ENCODE results near the gene HIVEP1.

Gene HIVEP1

DNA sequence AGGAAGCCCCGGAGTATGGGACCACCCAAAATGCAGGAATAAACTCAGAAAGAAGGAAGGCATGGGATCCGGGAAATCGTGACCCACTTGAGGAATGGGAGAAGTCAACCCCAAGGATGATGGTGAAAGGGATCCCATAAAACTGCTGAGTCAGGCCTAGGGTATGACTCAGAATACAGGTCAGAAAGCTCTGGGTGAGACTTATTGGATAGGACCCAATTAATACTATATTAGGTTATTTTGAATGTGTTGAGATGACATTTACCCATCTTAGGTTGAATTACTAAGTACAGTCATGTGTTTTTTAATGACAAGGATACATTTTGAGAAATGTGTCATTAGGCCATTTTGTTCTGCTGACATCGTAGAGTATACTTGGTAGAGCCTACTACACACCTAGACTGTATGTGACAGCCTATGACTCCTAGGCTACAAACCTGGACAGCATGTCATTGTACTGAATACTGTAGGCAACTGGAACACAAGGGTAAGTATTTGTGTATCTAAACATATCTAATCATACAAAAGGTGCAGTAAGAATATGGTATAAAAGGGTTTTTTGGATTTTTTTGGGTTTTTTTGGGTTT lies 17.1 kb upstream of the HIVEP1 start:
- no peak for DNase-seq

DNA sequence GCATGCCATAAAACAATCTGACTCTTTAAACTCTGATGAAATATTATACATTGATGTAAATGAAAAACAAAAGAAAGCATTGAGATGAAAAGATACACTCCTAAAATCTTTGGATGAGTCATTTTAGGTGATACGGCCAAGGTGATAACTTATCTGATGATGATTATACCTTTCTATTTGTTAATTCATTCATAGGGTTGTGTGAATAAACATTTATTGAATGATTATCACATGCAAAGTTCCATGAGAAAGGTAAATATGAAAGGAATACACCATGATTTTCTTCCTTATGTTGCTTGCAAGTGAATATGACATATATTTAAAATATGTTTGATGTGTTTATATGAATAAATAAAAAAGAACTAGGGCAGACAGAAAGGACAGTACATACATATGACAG lies 15.4 kb upstream of the HIVEP1 start:
- DNase-seq = no peak

- DNase-seq = no peak
Measured at GRCh38 chr6:11999246-11999645, 12.9 kb upstream of the HIVEP1 start.

GRCh38 chr6:12000174-12000573 lies 11.9 kb upstream of the HIVEP1 start:
- DNase-seq = no peak

DNA sequence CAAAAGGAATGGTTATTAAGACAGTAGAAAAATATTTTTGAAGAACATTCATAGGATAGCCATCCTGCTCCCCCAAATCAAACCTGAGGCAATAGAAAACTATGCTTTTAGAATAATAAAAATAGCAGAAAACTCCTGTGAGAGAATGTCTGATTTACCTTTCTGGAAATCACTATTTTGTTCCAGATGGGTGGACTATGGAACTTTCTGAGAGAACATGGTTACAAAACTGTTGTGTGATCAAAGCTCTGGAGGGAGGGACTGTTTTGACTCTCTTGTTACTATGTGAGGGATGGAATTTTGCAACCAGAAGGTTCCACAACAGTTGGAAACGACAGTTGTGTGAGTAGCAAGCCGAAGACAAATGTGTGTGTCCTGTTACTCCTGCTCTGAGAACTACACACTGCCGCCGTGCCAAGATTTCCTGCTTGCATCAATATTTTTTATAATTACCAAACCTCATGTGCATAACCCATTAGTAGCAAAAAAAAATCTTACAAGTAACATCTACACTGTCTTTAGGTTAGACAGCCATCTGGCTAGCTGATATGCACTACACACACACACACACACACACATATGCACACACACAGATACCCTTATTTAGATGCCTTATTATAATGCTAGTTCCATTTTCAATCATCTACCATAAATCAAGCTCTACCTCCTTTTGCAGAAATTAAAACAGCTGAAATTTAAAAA lies 11.0 kb upstream of the HIVEP1 start:
- DNase-seq = no peak

DNA sequence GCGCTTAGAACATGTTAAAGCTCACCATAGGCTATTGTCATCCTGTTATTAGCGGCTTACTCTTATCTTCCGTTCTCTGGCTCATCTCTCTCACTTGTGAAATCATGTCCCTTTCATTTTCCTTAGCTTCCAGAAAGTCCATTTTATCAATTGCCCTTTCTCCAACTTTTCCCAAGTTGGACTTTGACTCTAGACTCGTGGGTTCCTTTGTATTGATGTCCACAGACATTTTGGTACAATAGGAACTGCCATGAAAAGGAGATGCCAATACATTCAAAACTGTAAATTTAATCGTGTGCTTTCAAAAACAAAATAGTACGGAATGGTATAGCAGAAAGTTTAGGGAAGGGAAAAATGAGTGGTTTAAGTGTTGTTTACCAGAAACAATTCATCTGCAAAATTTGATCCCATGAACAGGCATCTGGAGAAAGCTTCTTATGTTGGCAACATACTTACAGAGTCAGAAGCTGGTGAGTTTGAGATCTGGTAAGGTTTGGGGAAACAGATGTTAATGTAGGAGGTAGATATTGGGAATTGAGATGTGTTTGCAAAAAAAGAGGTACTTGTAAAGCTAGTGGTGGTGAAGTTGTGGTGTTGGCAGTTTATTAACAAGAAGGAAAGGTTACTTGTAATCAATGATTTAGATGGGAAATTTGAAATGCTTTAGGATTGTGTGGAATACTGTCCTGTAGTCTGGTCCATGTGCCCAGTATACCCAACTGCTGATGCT lies 10.2 kb upstream of the HIVEP1 start:
- no peak for DNase-seq

GRCh38 chr6:12007473-12007872 lies 4.6 kb upstream of the HIVEP1 start:
- DNase-seq = no peak

GRCh38 chr6:12007887-12008286 lies 4.2 kb upstream of the HIVEP1 start:
- no peak for DNase-seq

GRCh38 chr6:12008366-12009179 lies 3.5 kb upstream of the HIVEP1 start:
- DNase-seq = peak; percentile 68 to 76

GRCh38 chr6:12009180-12009685 lies 2.9 kb upstream of the HIVEP1 start:
- DNase-seq = peak in 1 of 2 experiments; percentile 54

GRCh38 chr6:12009876-12010634 lies 2.1 kb upstream of the HIVEP1 start:
- DNase-seq = no peak

DNA sequence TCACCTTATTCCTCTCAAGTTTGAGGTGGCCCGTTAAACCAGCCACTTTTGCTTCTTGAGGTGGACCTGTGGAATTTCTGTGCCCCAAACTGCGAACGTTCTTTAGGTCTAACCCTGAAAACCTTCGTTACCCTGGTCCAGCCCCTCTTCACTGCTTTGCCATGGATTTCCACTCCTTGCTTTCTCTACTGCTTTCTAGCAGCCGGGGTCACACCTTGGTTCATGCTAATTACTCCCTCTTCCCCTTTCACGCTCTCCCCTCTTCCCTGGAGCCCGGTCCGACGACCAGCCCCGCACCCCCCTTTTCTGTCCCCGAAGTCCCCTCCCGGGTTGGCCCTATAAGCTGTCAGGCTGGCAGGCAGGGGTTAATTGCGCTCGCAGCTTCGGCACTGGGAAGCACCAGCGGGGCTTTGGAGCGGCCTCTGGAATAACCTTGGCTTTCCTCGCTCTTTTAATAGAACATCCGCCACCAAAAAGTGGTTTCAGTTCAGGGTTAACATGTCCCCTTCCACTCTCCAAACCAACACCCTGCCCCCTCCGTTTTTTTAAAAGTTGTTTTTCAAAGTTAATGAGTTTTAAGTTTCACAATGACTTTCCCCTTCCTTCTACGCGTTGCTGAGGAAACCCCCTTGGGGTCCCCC lies 1.4 kb upstream of the HIVEP1 start:
- peak; percentile 78 to 81 for DNase-seq

DNA sequence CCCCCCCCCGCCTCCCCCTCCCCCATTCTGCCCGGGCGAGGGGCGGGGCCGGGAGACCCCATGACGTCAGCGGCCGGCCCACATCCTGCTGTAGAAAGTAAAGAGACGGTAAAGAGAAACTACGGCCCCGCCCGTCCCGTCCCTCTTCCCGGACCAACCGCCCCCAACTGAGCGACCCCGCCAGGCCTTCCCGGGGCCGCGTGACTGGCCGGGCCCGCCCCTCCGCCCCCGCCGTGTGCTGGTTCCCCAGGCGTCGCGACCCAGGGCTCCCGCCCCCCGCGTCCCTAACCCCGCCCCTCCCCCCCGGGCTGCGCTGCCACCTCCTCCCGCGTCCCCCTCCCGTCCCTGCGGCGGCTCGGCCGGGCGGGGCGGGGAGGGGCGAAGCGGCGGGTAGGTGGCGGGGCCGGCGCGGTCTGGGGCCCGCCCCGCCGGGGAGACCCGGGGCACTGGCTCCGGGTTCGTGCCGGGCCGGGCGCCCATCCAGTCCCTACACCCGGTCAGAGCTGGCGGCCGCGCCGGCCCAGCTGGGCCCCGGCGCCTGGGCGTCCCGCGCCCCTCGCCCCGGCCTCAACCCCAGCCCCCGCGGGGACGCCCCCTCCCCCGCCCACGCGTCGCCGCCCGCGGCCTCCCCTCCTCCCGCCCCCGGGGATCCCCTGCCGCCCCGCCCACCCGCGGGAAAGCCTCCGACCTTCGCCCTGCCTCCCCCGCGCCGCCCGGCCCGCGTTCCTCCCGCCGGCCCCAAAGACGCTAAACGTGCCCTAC lies 655 bp upstream of the HIVEP1 start:
- DNase-seq = peak; percentile 96

DNA sequence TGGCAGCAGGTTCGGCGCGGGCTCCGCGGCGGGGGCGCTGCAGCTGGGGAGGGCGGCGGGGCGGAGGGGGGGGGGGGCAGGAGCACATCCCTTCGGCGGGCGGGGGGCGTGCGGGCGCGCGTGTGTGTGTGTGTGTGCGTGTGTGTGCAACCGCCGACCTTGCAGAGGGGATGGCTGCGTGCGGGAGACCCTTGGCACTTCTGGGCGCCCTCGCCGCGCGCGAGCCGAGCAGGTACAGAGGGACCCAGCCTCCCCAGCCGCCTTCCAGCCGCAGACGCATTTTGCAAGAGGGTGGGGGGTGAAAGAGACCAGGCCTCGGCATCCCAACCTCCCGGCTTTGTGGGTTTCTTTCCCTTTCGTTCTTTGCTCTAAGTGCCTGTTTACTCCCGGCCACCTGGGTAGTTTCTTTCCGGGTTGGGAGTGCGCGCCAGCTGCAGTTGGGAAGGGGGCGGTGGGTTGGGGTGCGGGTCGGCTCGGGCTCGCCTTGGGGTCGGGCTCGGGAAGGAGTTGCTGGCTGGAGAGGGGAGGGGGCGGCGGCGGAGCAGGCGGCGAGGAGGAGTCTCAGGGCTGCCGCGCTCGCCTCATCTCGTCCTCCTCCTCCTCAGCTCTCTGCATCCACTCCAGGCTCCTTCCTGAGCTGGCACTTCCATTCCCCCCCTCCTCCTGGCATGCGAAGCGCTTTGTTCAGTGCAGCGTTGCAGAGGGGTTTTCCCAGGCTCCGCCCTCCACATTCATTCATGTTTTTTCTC lies 620 bp downstream of the HIVEP1 start:
- DNase-seq = peak; percentile 65 to 68

- peak in 1 of 2 experiments; percentile 19 for DNase-seq
Measured at GRCh38 chr6:12013307-12013719, 1.2 kb downstream of the HIVEP1 start.

DNA sequence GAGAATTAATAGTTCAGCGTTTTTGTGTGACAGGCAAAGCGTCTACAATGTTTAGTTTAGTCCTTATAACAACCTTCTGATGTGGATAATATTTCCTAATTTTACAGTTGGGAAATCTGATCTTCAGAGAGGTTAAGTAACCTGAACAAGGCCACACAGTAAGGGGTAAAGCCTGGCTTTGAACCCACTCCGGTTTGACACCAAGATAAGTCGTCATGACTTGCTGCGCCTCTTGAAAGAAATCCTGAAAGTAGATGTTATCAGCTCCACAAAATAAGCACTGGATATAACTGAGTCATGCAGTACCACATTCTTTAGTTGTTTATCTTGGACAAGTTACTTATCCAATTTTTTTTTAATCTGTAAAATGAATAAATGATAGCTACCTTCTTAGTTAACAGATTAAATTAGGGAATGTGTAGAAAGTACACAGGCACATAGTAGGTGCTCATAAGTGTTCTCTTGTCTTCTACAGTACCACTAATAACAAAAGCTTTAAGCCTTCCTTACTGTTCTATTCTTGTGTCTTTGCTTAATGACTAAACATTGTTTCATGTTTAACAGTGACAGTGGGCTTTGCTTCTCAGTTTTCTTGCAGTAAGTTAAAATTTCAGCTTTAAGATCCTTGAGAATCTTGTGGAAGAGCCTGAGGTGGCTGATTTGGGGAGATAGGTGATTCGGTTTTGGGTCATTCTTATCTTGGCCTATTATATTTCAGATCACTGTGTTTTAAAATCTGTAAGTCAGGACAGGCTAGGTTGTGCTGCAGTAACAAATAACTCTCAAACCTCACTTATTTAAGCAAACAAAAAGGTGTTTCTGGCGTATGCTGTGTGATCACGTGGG lies 2.1 kb downstream of the HIVEP1 start:
- DNase-seq = no peak

GRCh38 chr6:12014873-12015149 lies 2.7 kb downstream of the HIVEP1 start:
- no peak for DNase-seq

GRCh38 chr6:12017263-12017662 lies 5.2 kb downstream of the HIVEP1 start:
- DNase-seq = no peak

DNA sequence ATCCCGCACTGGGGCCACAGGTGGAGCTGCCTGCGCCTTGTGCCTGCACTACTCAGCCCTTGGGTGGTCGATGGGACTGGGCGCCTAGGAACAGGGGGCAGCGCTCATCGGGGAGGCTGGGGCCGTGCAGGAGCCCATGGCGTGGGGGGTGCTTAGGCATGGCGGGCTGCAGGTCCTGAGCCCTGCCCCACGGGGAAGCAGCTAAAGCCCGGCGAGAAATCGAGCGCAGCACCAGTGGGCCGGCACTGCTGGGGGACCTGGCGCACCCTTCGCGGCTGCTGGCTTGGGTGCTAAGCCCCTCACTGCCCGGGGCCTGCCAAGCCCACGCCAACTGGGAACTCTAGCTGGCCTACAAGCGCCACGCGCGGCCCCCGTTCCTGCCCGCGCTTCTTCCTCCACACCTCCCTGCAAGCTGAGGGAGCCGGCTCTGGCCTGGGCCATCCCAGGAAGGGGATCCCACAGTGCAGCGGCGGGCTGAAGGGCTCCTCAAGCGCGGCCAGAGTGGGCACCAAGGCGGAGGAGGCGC lies 5.8 kb downstream of the HIVEP1 start:
- no peak for DNase-seq
